Common myeloid progenitor, CD34-positive (primary cell): ENCODE data around the gene MAPRE3.

ENCODE experiments used
- CTCF ChIA-PET: fragments of 350-600 bp; sonication (Branson Sonifier 250); formaldehyde crosslinking; loops from one replicate; lab custom pipeline; 2021; ENCODE audit warnings: antibody characterized with exemption; lab: Charles Lee
- POLR2A ChIA-PET: fragments of 350-600 bp; sonication (Branson Sonifier 250); formaldehyde crosslinking; loops from one replicate; lab custom pipeline; 2021; ENCODE audit warnings: antibody characterized with exemption; lab: Charles Lee
- DNase-seq, 3 donors: peaks; one replicate each; pipeline versions ENCODE4 v3.0.0 to v3.0.0-alpha.2; 2013
- H3K27ac ChIP-seq, 2 experiments: 1 replicate in 1 of 2; 2 replicates in 1 of 2; pipeline ENCODE4 v1.7.0; 2013; ENCODE audit warnings: inconsistent platforms in 2 of 2, low read length in 2 of 2, mild to moderate bottlenecking in 2 of 2, low read depth in 1 of 2, moderate library complexity in 1 of 2; ENCODE audit not compliant: severe bottlenecking in 2 of 2, insufficient read depth in 1 of 2, poor library complexity in 1 of 2
- H3K27me3 ChIP-seq, 5 experiments: replicated peaks in 2 of 5; 1 replicate in 3 of 5; 2 replicates in 2 of 5; pipeline versions ENCODE4 v1.6.1 to v1.7.0; 2013; ENCODE audit warnings: low read length in 4 of 5, mild to moderate bottlenecking in 2 of 5, moderate library complexity in 2 of 5, inconsistent platforms in 1 of 5; ENCODE audit not compliant: insufficient read depth in 5 of 5, control insufficient read depth in 4 of 5
- H3K36me3 ChIP-seq, 4 experiments: 1 replicate in 2 of 4; 2 replicates in 2 of 4; pipeline versions ENCODE4 v1.6.1 to v1.7.0; 2013; ENCODE audit warnings: low read length in 3 of 4, control low read depth in 1 of 4, mild to moderate bottlenecking in 1 of 4; ENCODE audit not compliant: control insufficient read depth in 4 of 4, insufficient read depth in 4 of 4
- H3K4me1 ChIP-seq, 4 experiments: 1 replicate in 3 of 4; 2 replicates in 1 of 4; pipeline versions ENCODE4 v1.6.1 to v1.7.1; 2013; ENCODE audit warnings: low read length in 3 of 4, mild to moderate bottlenecking in 3 of 4, control low read depth in 1 of 4, inconsistent platforms in 1 of 4, moderate library complexity in 1 of 4; ENCODE audit not compliant: control insufficient read depth in 4 of 4, insufficient read depth in 4 of 4; ENCODE audit errors: control extremely low read depth in 1 of 4
- H3K4me3 ChIP-seq, 7 experiments: 1 replicate in 4 of 7; 2 replicates in 3 of 7; pipeline versions ENCODE4 v1.5.1 to v1.7.0; 2013; ENCODE audit warnings: mild to moderate bottlenecking in 7 of 7, low read length in 6 of 7, moderate library complexity in 6 of 7, inconsistent platforms in 2 of 7, low read depth in 2 of 7, control low read depth in 1 of 7; ENCODE audit not compliant: insufficient read depth in 4 of 7, control insufficient read depth in 1 of 7; ENCODE audit errors: extremely low read depth in 1 of 7
- H3K9me3 ChIP-seq, 5 experiments: 1 replicate in 4 of 5; 2 replicates in 1 of 5; pipeline versions ENCODE4 v1.6.1 to v1.7.1; 2013; ENCODE audit warnings: low read length in 4 of 5, mild to moderate bottlenecking in 2 of 5, inconsistent platforms in 1 of 5, low read depth in 1 of 5, moderate library complexity in 1 of 5; ENCODE audit not compliant: control insufficient read depth in 4 of 5, insufficient read depth in 2 of 5; ENCODE audit errors: control extremely low read depth in 1 of 5
- WGBS: methylation state at CpG from one replicate; pipeline ENCODE4 v1.1.5; 2013; ENCODE audit not compliant: insufficient coverage; 5-methylcytosine and 5-hydroxymethylcytosine counted together

The MAPRE3 gene

DNA sequence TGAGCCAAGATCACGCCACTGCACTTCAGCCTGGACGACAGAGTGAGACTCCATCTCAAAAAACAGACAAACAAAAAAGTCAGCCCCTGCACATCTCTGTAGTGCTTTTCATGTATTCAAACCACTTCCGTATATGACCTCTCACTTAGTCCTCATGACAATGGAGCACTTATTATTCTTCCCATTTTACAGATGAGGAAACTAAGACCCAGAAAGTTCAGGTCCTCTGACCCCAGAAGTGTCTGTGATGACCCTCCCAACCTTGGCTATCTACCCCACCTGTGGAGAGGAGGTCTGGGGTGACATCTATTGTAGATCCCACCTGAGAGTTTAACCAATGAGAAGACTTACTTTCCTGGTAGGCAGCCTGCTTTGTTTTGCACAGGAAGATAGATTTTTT, 21.6 kb upstream of the MAPRE3 start:
- Histone ChIP-seq H3K27me3 (peaks cover 0 to 4% (median 0%) of the 10 kb centered on the region in 5 experiments), H3K4me3 (no peak overlapping the region)

GRCh38 chr2:26950246-26950645, 20.2 kb upstream of the MAPRE3 start:
- CTCF ChIA-PET, result interaction anchor here (1.8 to 2.8 kb wide), 2 partner anchors 12 to 104 kb away, joined by 6 to 14 read pairs; no protein-coding TSS in a partner anchor
- POLR2A ChIA-PET, result no interaction called here

More for the DNA sequence above, 21.6 kb upstream of the MAPRE3 start:
- Histone ChIP-seq H3K9me3 (no peaks in the 10 kb centered on the region), H3K36me3 (no peaks in the 10 kb centered on the region), H3K4me1 (no peaks in the 10 kb centered on the region), H3K27ac (no peak overlapping the region)
- CTCF ChIA-PET, result interaction anchor here (1.8 to 2.8 kb wide), 2 partner anchors 13 to 103 kb away, joined by 6 to 14 read pairs; no protein-coding TSS in a partner anchor
- whole genome bisulfite sequencing, result 100% methylated on average over 3 of the region's 3 CpGs
- POLR2A ChIA-PET, result no interaction called here
- no peak for DNase-seq

GRCh38 chr2:26951236-26951635, 19.2 kb upstream of the MAPRE3 start:
- ChIA-PET CTCF (interaction anchor here (1.3 to 2.9 kb wide), 3 partner anchors 11 to 105 kb away, joined by 3 to 14 read pairs (median 12); no protein-coding TSS in a partner anchor), POLR2A (interaction anchor here (0.6 kb wide), 1 partner anchor 95 kb away, joined by 8 read pairs; no protein-coding TSS in a partner anchor)
- no peaks in the 10 kb centered on the region for H3K9me3 ChIP-seq
- no peaks in the 10 kb centered on the region for H3K4me1 ChIP-seq
- WGBS, result 100% methylated on average over 2 of the region's 3 CpGs
- H3K36me3 ChIP-seq, result no peaks in the 10 kb centered on the region
- H3K27me3 ChIP-seq, result peaks cover 0 to 2% (median 0%) of the 10 kb centered on the region in 5 experiments
- DNase-seq, result no peak
- H3K4me3 ChIP-seq, result no peak overlapping the region
- no peak overlapping the region for H3K27ac ChIP-seq

More at GRCh38 chr2:26950246-26950645, 20.2 kb upstream of the MAPRE3 start:
- peaks cover 0 to 4% (median 2%) of the 10 kb centered on the region in 5 experiments for H3K27me3 ChIP-seq
- no peak overlapping the region for H3K27ac ChIP-seq
- 92% methylated on average over 5 of the region's 5 CpGs for WGBS
- no peaks in the 10 kb centered on the region for H3K9me3 ChIP-seq
- no peaks in the 10 kb centered on the region for H3K36me3 ChIP-seq
- DNase-seq, result no peak
- no peaks in the 10 kb centered on the region for H3K4me1 ChIP-seq
- H3K4me3 ChIP-seq, result no peak overlapping the region

GRCh38 chr2:26952374-26952773, 18.1 kb upstream of the MAPRE3 start:
- POLR2A ChIA-PET, result no interaction called here

DNA sequence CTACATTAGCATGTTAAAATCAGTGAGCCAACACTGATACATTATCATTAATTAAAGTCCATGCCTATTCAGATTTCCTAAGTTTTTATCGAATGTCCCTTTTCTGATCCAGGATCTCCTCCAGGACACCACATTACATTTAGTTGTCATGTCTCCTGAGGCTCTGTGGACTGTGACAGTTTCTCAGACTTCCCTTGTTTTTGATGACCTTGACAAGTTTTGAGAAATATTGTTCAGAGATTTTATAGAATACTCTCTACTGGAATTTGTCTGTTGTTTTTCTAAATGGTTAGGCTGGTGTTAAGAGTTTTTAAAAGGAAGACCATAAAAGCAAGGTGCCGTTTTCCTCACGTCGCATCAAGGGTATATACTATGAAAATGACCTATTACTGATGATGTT, 16.3 kb upstream of the MAPRE3 start:
- no peak overlapping the region for H3K4me3 ChIP-seq
- peaks cover 0 to 5% (median 0%) of the 10 kb centered on the region in 5 experiments for H3K27me3 ChIP-seq
- CTCF ChIA-PET, result interaction anchor here (0.7 to 2.5 kb wide), 7 partner anchors 11 to 108 kb away, joined by 3 to 13 read pairs (median 6); no protein-coding TSS in a partner anchor
- H3K9me3 ChIP-seq, result no peaks in the 10 kb centered on the region
- H3K4me1 ChIP-seq, result no peaks in the 10 kb centered on the region
- H3K36me3 ChIP-seq, result no peaks in the 10 kb centered on the region
- DNase-seq, result no peak
- POLR2A ChIA-PET, result no interaction called here
- H3K27ac ChIP-seq, result no peak overlapping the region
- 100% methylated on average over 1 of the region's 4 CpGs for WGBS

More at GRCh38 chr2:26952374-26952773, 18.1 kb upstream of the MAPRE3 start:
- Histone ChIP-seq H3K9me3 (no peaks in the 10 kb centered on the region), H3K4me1 (no peaks in the 10 kb centered on the region), H3K36me3 (no peaks in the 10 kb centered on the region), H3K4me3 (no peak overlapping the region), H3K27ac (no peak overlapping the region), H3K27me3 (peaks cover 0 to 4% (median 0%) of the 10 kb centered on the region in 5 experiments)
- DNase-seq, result no peak
- 91% methylated on average over 4 of the region's 4 CpGs for WGBS
- CTCF ChIA-PET, result interaction anchor here (2.3 to 2.9 kb wide), 3 partner anchors 9 to 64 kb away, joined by 7 to 12 read pairs (median 11); no protein-coding TSS in a partner anchor

GRCh38 chr2:26957041-26957440, 13.4 kb upstream of the MAPRE3 start:
- no CpG with 5 or more reads among the region's 3 CpGs for WGBS
- H3K27ac ChIP-seq, result no peak overlapping the region
- no peaks in the 10 kb centered on the region for H3K36me3 ChIP-seq
- POLR2A ChIA-PET, result interaction anchor here (0.6 kb wide), 1 partner anchor 84 kb away, joined by 6 read pairs; no protein-coding TSS in a partner anchor
- no peak for DNase-seq
- no peak overlapping the region for H3K4me3 ChIP-seq
- CTCF ChIA-PET, result interaction anchor here (0.7 to 14.2 kb wide), 7 partner anchors 15 to 111 kb away, joined by 3 to 319 read pairs (median 3); no protein-coding TSS in a partner anchor
- no peaks in the 10 kb centered on the region for H3K9me3 ChIP-seq
- peaks cover 0 to 8% (median 0%) of the 10 kb centered on the region in 5 experiments for H3K27me3 ChIP-seq
- H3K4me1 ChIP-seq, result peaks cover 0 to 7% (median 6%) of the 10 kb centered on the region in 4 experiments

DNA sequence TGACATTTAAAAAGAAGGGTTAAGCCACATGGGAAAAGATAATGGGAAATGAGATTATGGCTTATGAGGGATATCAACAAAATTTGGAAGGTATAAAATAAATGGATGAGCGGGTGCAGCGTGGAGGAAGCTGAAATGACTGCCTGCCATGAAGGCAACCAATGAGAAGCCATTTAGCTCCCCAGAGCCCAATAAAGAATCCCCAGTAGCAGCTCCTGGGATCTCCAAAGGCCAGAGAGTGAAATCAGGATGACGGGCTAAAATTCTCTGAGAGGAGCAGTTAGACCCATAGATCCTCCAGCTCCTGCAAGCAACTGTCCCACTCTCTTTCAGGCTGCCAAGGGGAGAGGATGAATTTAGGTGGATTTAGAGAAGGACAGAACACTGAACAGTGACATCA, 12.9 kb upstream of the MAPRE3 start:
- Histone ChIP-seq H3K36me3 (no peaks in the 10 kb centered on the region), H3K4me1 (peaks cover 0 to 7% (median 6%) of the 10 kb centered on the region in 4 experiments), H3K27me3 (peaks cover 0 to 8% (median 0%) of the 10 kb centered on the region in 5 experiments), H3K27ac (no peak overlapping the region), H3K9me3 (no peaks in the 10 kb centered on the region), H3K4me3 (no peak overlapping the region)
- ChIA-PET POLR2A (no interaction called here), CTCF (interaction anchor here (0.7 to 14.2 kb wide), 6 partner anchors 11 to 111 kb away, joined by 3 to 319 read pairs (median 3); no protein-coding TSS in a partner anchor)
- 100% methylated on average over 2 of the region's 3 CpGs for WGBS
- no peak for DNase-seq
